Astrocyte (in vitro differentiated cells and primary cell): ENCODE results near the gene TMEM123. TPM values are rescaled to one million over a fixed set of nuclear protein-coding genes. Genes with fewer than 3 reads are reported as not detected.

Experiments
- DNase-seq: peaks from one replicate; pipeline ENCODE4 v3.0.0-alpha.2; 2010; ENCODE audit warnings: low read depth
- FAIRE-seq: peaks from 2 replicates; lab custom pipeline; 2011; peaks lifted over from hg19 to GRCh38; lab: Jason Lieb, UNC
- H2AFZ ChIP-seq: 2 replicates; pipeline ENCODE4 v1.6.0; 2012; ENCODE audit warnings: low read depth, low read length, inconsistent platforms
- H3K27ac ChIP-seq: 2 replicates; pipeline ENCODE4 v1.5.1; 2011; ENCODE audit warnings: low read depth, low read length, inconsistent platforms
- H3K27me3 ChIP-seq: 2 replicates; pipeline ENCODE4 v1.6.0; 2011; ENCODE audit warnings: low read length, inconsistent platforms; ENCODE audit not compliant: insufficient read depth
- H3K36me3 ChIP-seq: 2 replicates; pipeline ENCODE4 v1.5.1; 2011; ENCODE audit warnings: low read length, inconsistent platforms; ENCODE audit not compliant: insufficient read depth
- H3K4me1 ChIP-seq: 2 replicates; pipeline ENCODE4 v1.5.1; 2011; ENCODE audit warnings: low read length, inconsistent platforms; ENCODE audit not compliant: insufficient read depth
- H3K4me2 ChIP-seq: 2 replicates; pipeline ENCODE4 v1.6.0; 2012; ENCODE audit warnings: low read length, inconsistent platforms
- H3K4me3 ChIP-seq: 2 replicates; pipeline ENCODE4 v1.5.1; 2011; ENCODE audit warnings: low read depth, mild to moderate bottlenecking, low read length, inconsistent platforms; ENCODE audit not compliant: insufficient read depth
- H3K79me2 ChIP-seq: 2 replicates; pipeline ENCODE4 v1.6.0; 2012; ENCODE audit warnings: mild to moderate bottlenecking, low read length, inconsistent platforms; ENCODE audit not compliant: insufficient read depth
- H3K9ac ChIP-seq: 2 replicates; pipeline ENCODE4 v1.6.0; 2012; ENCODE audit warnings: mild to moderate bottlenecking, low read length, inconsistent platforms
- H3K9me3 ChIP-seq: 2 replicates; pipeline ENCODE4 v1.5.1; 2012; ENCODE audit warnings: low read depth, mild to moderate bottlenecking, low read length, inconsistent platforms; ENCODE audit not compliant: insufficient read depth
- H4K20me1 ChIP-seq: 2 replicates; pipeline ENCODE4 v1.6.0; 2012; ENCODE audit warnings: low read length, inconsistent platforms; ENCODE audit not compliant: insufficient read depth
- H3K27ac Mint-ChIP-seq: one replicate; pipeline ENCODE4 v1.8.0; 2021; ENCODE audit warnings: mild to moderate bottlenecking, mixed read lengths; ENCODE audit not compliant: unreplicated experiment
- H3K27me3 Mint-ChIP-seq: one replicate; pipeline ENCODE4 v1.8.0; 2021; ENCODE audit warnings: low read depth, mixed read lengths; ENCODE audit not compliant: unreplicated experiment
- H3K36me3 Mint-ChIP-seq: one replicate; pipeline ENCODE4 v1.8.0; 2021; ENCODE audit warnings: low read depth, mixed read lengths; ENCODE audit not compliant: unreplicated experiment
- H3K4me1 Mint-ChIP-seq: one replicate; pipeline ENCODE4 v1.8.0; 2021; ENCODE audit warnings: low read depth, mixed read lengths; ENCODE audit not compliant: unreplicated experiment
- H3K4me3 Mint-ChIP-seq: one replicate; pipeline ENCODE4 v1.8.0; 2021; ENCODE audit warnings: mild to moderate bottlenecking, moderate library complexity, mixed read lengths; ENCODE audit not compliant: unreplicated experiment
- H3K9me3 Mint-ChIP-seq: one replicate; pipeline ENCODE4 v1.8.0; 2021; ENCODE audit warnings: mild to moderate bottlenecking, mixed read lengths; ENCODE audit not compliant: unreplicated experiment
- EZH2 ChIP-seq: IDR thresholded peaks from 2 replicates; pipeline ENCODE4 v1.6.1; 2012; ENCODE audit warnings: mild to moderate bottlenecking, low read length, inconsistent platforms; ENCODE audit not compliant: insufficient read depth
- total RNA-seq: library from RNA; stranded (reverse); gene quantifications from 2 replicates; pipeline ENCODE4 v1.2.1, GENCODE V29; 2021
- TF ChIP-seq, protein P1 (sequence below): IDR thresholded peaks from 2 replicates; pipeline ENCODE4 v1.5.1; 2011; ENCODE audit warnings: low read depth, mild to moderate bottlenecking, inconsistent platforms, low read length, moderate library complexity; ENCODE audit not compliant: insufficient read depth

TMEM123 gene
- total RNA-seq, 1 donor from 2014 or later, result 234 TPM

DNA sequence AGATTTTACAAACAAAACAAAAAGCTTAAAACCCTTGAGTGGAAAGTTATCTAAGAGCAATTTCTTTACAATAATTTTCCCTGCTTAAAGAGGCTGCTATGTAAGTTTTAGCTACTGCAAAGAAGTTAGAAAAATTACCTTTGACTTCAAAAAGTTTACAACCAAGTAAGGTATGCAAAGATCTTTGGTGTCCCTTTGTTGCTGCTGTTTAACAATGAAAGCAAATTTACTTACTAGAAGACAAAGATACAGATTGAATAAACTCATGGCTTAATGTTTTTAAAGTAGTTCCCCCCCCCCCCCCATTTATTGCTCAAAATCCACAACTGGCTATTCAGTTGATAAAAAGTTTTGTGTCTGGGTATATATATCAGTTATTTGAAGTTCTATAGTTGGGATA, 26.0 kb downstream of the TMEM123 start:
- Histone ChIP-seq H3K4me2 (no peak overlapping the region), H2AFZ (no peak overlapping the region), H3K9ac (no peak overlapping the region), H3K79me2 (peaks cover 62% of the 10 kb centered on the region), H3K9me3 (no peaks in the 10 kb centered on the region), H3K4me1 (no peaks in the 10 kb centered on the region), H3K4me3 (no peak overlapping the region), H4K20me1 (peaks cover 39% of the 10 kb centered on the region), H3K27ac (no peak overlapping the region), H3K27me3 (no peaks in the 10 kb centered on the region), H3K36me3 (no peaks in the 10 kb centered on the region)
- no peak for TF ChIP-seq EZH2
- TF ChIP-seq, protein P1, sequence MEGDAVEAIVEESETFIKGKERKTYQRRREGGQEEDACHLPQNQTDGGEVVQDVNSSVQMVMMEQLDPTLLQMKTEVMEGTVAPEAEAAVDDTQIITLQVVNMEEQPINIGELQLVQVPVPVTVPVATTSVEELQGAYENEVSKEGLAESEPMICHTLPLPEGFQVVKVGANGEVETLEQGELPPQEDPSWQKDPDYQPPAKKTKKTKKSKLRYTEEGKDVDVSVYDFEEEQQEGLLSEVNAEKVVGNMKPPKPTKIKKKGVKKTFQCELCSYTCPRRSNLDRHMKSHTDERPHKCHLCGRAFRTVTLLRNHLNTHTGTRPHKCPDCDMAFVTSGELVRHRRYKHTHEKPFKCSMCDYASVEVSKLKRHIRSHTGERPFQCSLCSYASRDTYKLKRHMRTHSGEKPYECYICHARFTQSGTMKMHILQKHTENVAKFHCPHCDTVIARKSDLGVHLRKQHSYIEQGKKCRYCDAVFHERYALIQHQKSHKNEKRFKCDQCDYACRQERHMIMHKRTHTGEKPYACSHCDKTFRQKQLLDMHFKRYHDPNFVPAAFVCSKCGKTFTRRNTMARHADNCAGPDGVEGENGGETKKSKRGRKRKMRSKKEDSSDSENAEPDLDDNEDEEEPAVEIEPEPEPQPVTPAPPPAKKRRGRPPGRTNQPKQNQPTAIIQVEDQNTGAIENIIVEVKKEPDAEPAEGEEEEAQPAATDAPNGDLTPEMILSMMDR, result no peak
- H3K9me3 Mint-ChIP-seq, result peaks cover 2% of the 10 kb centered on the region
- no peaks in the 10 kb centered on the region for H3K27me3 Mint-ChIP-seq
- no peak for FAIRE-seq
- H3K27ac Mint-ChIP-seq, result no peak overlapping the region
- H3K36me3 Mint-ChIP-seq, result peaks cover 10% of the 10 kb centered on the region
- no peak overlapping the region for H3K4me3 Mint-ChIP-seq
- no peak for DNase-seq
- peaks cover 31% of the 10 kb centered on the region for H3K4me1 Mint-ChIP-seq

DNA sequence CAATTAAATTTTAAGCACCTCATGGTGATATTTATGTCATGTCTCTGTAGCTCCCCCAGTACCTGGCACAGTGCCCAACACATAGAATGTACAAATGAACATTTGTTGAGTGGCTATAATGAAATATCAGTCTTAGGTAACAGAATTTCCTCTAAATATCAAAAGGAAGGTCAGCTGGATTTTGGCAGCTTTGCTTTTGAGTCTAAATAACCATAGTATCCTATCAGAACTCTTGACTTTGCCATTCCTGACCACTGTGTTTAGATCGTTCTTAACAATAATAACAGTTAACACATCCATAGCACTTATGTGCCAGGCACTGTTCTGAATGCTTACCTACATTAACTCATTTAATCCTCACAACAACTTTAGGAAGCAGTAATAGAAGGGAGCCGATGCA, 26.6 kb downstream of the TMEM123 start:
- Histone ChIP-seq H3K36me3 (no peaks in the 10 kb centered on the region), H3K4me1 (no peaks in the 10 kb centered on the region), H4K20me1 (peaks cover 39% of the 10 kb centered on the region), H2AFZ (no peak overlapping the region), H3K27me3 (no peaks in the 10 kb centered on the region), H3K27ac (no peak overlapping the region), H3K4me2 (no peak overlapping the region), H3K79me2 (peaks cover 63% of the 10 kb centered on the region), H3K4me3 (no peak overlapping the region), H3K9me3 (no peaks in the 10 kb centered on the region), H3K9ac (no peak overlapping the region)
- TF ChIP-seq, protein P1, result no peak
- TF ChIP-seq EZH2, result no peak
- Mint-ChIP-seq H3K9me3 (no peaks in the 10 kb centered on the region), H3K4me1 (peaks cover 33% of the 10 kb centered on the region), H3K4me3 (no peak overlapping the region), H3K36me3 (peaks cover 7% of the 10 kb centered on the region), H3K27ac (no peak overlapping the region), H3K27me3 (no peaks in the 10 kb centered on the region)
- DNase-seq (no peak), FAIRE-seq (peak; percentile 62)

DNA sequence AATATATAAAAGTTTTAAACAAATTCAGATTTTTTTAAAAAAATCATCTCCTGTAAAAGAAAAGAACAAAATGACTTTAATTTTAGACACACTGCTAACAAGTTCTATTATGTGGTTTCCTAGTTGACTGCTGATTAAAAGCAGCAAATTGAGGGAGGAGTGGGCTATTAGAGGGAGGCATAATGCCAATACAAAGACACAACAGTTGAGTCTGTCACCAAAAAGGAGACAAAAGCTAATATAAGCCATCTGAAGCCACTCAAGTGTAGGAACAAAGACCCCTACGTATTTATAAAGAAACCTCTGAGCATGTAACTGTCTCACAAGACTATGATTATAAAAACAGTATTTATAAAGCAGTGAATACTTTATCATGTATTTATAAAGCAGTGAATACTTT, 28.6 kb downstream of the TMEM123 start:
- H4K20me1 ChIP-seq, result peaks cover 30% of the 10 kb centered on the region
- no peak for FAIRE-seq
- H3K4me2 ChIP-seq, result no peak overlapping the region
- H3K27me3 ChIP-seq, result no peaks in the 10 kb centered on the region
- no peak overlapping the region for H3K4me3 ChIP-seq
- TF ChIP-seq EZH2, result no peak
- TF ChIP-seq, protein P1, result no peak
- no peak for DNase-seq
- Mint-ChIP-seq H3K4me1 (peaks cover 19% of the 10 kb centered on the region), H3K27me3 (no peaks in the 10 kb centered on the region), H3K36me3 (peaks cover 5% of the 10 kb centered on the region), H3K27ac (no peak overlapping the region), H3K9me3 (no peaks in the 10 kb centered on the region), H3K4me3 (no peak overlapping the region)
- H3K9me3 ChIP-seq, result no peaks in the 10 kb centered on the region
- H3K79me2 ChIP-seq, result peaks cover 62% of the 10 kb centered on the region
- H2AFZ ChIP-seq, result no peak overlapping the region
- no peak overlapping the region for H3K9ac ChIP-seq
- H3K36me3 ChIP-seq, result no peaks in the 10 kb centered on the region
- H3K27ac ChIP-seq, result no peak overlapping the region
- no peaks in the 10 kb centered on the region for H3K4me1 ChIP-seq
